GM12875 (cell line): ENCODE results near the gene DPPA3.
"Not testable (repeated sequence)": the region's sequence is repeated elsewhere in the genome, so short reads cannot be mapped to it uniquely, and the experiment has no call there.

Experiments
- H3K4me3 ChIP-seq: one replicate; pipeline ENCODE4 v1.5.1; 2011; ENCODE audit warnings: low read depth, low read length, control low read depth
- TF ChIP-seq, protein P1 (sequence below): IDR thresholded peaks from 2 replicates; pipeline ENCODE4 v1.5.1; 2011; ENCODE audit warnings: low read depth, mild to moderate bottlenecking, control low read depth, inconsistent platforms, low read length, moderate library complexity, borderline replicate concordance; ENCODE audit not compliant: insufficient read depth

DPPA3 gene

DNA sequence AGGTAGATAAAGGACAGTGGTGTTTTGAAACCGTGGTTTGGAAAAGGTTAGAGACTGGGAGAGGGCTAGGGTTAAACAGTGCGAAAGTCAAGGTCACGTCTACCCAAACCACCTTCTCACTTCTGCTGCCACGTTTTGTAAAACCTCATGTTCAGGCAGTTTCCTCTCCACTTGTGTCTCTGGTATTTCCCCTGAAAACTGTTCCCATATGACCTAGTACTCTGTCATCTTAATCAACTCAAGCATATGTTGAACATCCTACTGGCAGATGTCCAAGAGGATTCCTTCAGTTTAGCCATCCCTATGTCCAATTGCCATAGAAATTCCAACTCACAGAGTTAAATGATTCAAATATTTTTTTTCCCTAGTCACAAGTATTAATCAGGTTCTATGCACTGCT, 18.5 kb downstream of the DPPA3 start:
- H3K4me3 ChIP-seq: no peak overlapping the region

DNA sequence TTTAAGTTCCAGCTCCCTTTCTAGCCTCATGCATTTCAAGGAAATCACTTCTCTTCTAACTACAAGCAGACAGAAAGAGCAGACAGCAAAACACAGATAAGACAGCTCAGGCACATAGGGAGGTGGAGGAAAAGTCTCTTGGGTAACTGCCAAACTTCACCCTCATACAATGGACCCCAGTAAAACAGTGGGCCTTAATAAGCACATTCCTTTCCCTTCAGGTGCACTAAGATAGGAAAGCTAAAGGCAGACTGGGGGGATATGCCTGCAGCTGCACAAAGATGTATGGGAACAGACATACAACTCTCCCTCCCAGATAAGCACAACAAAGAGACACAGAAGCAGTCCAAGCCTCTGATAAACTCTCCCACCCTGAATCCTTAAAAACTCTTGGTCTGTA, 19.8 kb downstream of the DPPA3 start:
- not testable (repeated sequence) for H3K4me3 ChIP-seq

More for the DNA sequence above, 18.5 kb downstream of the DPPA3 start:
- TF ChIP-seq, protein P1, sequence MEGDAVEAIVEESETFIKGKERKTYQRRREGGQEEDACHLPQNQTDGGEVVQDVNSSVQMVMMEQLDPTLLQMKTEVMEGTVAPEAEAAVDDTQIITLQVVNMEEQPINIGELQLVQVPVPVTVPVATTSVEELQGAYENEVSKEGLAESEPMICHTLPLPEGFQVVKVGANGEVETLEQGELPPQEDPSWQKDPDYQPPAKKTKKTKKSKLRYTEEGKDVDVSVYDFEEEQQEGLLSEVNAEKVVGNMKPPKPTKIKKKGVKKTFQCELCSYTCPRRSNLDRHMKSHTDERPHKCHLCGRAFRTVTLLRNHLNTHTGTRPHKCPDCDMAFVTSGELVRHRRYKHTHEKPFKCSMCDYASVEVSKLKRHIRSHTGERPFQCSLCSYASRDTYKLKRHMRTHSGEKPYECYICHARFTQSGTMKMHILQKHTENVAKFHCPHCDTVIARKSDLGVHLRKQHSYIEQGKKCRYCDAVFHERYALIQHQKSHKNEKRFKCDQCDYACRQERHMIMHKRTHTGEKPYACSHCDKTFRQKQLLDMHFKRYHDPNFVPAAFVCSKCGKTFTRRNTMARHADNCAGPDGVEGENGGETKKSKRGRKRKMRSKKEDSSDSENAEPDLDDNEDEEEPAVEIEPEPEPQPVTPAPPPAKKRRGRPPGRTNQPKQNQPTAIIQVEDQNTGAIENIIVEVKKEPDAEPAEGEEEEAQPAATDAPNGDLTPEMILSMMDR: no peak

DNA sequence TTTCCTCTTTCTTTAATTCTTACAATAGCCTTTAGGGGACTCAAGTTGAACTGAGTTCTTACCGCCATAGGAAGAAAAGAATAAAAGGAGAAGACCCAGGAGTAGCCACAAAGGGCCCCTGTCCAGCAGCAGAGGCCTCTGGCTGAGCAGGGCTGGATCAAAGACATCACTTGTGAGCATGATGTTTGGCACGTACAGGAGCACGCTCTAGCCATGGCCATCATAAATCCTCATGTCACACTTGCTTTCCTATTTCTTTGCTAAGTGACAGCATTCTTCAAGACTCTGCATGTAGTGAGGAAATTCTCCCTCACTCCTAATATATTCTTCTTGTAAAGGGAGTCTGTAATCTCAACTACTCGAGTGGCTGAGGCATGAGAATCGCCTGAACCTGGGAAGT, 20.3 kb downstream of the DPPA3 start:
- TF ChIP-seq, protein P1: no peak
- no peak overlapping the region for H3K4me3 ChIP-seq

DNA sequence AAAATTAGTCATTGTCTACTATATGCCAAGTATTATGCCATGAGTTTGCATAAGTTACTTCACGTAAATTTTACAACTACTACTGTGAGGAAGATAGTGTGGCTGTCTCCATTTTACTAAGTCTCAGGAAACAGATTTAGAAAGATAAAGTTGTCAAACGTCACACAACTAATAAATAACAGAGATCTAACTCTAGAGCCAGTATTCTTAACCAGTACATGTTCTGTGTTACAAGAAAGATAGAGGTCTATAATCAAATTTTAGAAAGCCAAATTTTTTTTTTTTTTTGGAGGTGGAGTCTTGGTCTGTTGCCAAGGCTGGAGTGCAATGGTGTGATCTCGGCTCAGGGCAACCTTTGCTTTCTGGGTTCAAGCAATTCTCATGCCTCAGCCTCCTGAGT, 21.8 kb downstream of the DPPA3 start:
- TF ChIP-seq, protein P1: no peak
- no peak overlapping the region for H3K4me3 ChIP-seq

DNA sequence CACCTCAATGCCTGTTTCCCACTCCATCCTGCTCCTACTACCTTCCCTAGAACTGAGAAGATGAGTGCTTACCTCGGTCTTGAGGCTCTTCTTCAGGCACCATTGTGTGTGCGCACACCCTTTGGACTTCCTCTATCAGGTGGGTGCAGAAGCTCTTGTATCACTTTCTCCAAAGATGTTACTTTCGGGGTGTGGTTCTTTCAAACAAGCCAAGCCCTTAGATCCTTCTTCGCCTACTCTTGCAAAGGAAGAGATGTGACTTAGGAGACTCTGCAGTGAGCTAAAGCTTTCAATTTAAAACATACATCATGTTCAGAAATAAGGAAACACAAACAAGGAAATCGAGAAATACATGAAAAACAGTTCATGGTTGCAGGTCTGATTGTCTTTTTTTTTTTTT, 36.0 kb downstream of the DPPA3 start, which contains the start of gene CLEC4C:
TSS of gene CLEC4C (minus strand) at position 130 of the 400 bp plus-strand sequence. CDS start at position 103, 27 bp downstream.
- H3K4me3 ChIP-seq: no peak within 1 kb of the TSS
- TF ChIP-seq, protein P1: no peak

DNA sequence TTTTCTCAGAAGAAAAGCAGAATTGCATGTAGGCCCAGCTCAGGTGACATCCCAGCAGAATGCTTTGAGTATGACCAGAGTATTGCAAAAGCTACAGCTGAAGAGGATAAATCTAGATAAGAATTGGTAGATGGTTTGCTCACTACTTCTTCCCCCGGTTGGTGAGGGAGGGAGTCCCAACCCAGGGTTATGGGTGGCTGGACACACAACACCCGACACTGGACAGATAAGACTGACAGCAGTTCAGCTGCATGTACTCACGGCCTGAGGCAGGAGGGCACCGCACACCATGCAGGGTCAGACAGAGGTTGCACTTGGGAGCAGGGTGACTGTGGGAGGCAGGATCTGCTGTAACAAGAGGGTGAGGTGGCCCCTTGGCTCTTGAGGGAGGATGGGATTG, 37.6 kb downstream of the DPPA3 start:
- no peak overlapping the region for H3K4me3 ChIP-seq
- TF ChIP-seq, protein P1: no peak

DNA sequence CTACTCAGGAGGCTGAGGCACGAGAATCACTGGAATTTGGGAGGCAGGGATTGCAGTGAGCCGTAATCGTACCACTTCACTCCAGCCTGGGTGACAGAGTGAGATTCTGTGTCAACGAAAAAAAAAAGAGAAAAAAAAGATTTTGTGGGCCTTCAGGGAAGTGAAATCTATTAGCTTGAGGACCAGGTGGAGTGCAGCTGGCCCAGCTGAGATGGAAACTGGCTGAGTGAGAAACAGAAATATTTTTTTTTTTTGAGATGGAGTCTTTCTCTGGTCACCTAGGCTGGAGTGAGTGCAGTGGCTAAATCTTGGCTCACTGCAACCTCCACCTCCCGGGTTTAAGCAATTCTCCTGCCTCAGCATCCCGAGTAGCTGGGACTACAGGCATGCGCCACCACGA, 38.2 kb downstream of the DPPA3 start:
- TF ChIP-seq, protein P1: no peak
- no peak overlapping the region for H3K4me3 ChIP-seq

DNA sequence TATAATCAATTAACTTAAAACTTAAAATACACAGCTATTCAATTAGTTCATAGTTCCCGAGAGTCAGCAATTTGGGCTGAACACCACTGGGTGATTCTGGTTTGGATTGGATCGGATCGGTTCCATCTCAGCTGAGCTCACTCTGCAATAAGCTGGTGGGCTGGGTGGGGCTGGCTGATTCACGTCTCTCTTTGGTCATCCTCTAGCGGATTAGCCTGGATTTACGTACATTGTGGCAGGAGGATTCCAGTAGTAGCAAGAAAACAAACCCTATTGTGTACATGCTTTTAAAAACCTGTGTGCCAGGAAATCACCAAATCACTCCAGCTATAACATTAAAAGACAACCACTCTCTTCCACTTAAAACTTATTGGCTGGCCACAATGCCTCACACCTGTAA, 39.1 kb downstream of the DPPA3 start:
- H3K4me3 ChIP-seq: no peak overlapping the region
- TF ChIP-seq, protein P1: no peak
